Frontal cortex (tissue), 1 donor: ENCODE measurements around the gene OXSM. TPM values are rescaled to one million over a fixed set of nuclear protein-coding genes. Genes with fewer than 3 reads are reported as not detected.

ENCODE experiments used
- total RNA-seq: library from RNA; depleted of rRNA; stranded (reverse); fragments of >200 nt; gene quantifications from one replicate; pipeline ENCODE4 v1.2.3, GENCODE V29; 2014

The OXSM gene
- total RNA-seq, 1 donor from 2014 or later = 10.6 TPM

Other genes with a start within 250 kb of the OXSM start
- 423 TPM for gene TOP2B, start 125.2 kb upstream of the OXSM start, total RNA-seq
- gene NGLY1, start 6.6 kb upstream of the OXSM start, total RNA-seq = 32.6 TPM